Muscle of back (tissue), 11 donors: ENCODE data around the gene NOTCH1. TPM values are rescaled to one million over a fixed set of nuclear protein-coding genes. Genes with fewer than 3 reads are reported as not detected.

ENCODE experiments used
- DNase-seq, 3 donors: peaks; one replicate each; pipeline versions ENCODE4 v3.0.0 to v3.0.0-alpha.2; 2013
- polyA plus RNA-seq, 10 donors: library from polyadenylated mRNA; unstranded; fragments of 120-200 nt; gene quantifications; one replicate each; pipeline ENCODE4 v1.2.1, GENCODE V29; 2013; ENCODE audit not compliant: insufficient read length in 10 of 10

NOTCH1 gene
- polyA plus RNA-seq, 10 donors = 16.5 to 34.7 (median 21.4) TPM

DNA sequence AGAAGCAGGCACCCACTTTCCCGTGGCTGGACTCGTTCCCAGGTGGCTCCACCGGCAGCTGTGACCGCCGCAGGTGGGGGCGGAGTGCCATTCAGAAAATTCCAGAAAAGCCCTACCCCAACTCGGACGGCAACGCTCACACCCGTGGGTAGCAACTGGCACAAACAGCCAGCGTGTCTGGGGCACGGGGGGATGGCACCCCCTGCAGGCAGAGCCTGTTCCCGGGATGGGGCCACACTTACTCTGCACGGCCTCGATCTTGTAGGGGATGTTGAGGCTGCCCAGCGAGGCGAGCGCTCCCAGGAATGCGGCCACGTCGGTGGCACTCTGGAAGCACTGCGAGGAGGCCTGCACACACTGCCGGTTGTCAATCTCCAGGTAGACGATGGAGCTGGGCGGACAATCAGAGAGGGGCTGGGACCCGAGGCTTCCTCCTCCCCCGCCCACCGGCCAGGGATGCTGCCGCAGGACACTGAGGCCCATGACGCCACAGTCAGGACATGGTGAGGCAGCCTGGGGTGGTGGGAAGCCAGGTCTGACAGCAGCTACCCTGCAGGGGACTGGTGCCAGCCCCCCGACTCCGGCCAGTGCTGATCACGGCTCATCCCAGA lies 42.8 kb downstream of the NOTCH1 start:
- DNase-seq = no peak

DNA sequence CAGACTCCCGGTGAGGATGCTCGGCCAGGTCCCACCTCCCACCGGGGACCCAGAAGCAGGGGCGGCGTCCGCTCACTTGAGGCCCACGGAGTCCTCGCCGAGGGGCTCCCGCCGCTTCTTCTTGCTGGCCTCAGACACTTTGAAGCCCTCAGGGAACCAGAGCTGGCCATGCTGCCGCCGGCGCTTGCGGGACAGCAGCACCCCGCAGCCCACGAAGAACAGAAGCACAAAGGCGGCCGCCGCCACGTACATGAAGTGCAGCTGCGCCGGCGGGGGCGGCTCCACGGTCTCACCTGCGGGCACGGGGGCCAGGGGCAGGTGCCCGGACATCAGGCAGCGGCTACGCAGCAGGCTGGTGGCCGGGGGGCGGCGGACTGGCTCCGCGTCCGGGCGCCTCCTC lies 43.7 kb downstream of the NOTCH1 start:
- no peak for DNase-seq

DNA sequence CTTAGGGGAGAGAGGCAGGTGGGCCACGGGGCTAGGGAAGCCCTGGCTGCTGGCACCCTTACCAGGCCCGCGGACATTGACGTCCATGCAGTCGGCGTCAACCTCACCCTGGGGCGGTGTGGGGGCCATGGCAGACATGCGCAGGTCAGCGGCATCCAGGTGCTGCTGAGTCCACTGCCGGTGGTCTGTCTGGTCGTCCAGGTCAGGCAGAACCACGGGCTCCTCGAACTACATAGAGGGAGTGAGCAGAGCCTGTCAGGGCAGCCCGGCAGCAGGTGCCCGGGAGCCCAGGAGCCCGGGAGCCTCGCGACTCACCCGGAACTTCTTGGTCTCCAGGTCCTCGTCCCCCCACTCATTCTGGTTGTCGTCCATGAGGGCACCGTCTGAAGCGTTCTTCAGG lies 44.2 kb downstream of the NOTCH1 start:
- DNase-seq = no peak

DNA sequence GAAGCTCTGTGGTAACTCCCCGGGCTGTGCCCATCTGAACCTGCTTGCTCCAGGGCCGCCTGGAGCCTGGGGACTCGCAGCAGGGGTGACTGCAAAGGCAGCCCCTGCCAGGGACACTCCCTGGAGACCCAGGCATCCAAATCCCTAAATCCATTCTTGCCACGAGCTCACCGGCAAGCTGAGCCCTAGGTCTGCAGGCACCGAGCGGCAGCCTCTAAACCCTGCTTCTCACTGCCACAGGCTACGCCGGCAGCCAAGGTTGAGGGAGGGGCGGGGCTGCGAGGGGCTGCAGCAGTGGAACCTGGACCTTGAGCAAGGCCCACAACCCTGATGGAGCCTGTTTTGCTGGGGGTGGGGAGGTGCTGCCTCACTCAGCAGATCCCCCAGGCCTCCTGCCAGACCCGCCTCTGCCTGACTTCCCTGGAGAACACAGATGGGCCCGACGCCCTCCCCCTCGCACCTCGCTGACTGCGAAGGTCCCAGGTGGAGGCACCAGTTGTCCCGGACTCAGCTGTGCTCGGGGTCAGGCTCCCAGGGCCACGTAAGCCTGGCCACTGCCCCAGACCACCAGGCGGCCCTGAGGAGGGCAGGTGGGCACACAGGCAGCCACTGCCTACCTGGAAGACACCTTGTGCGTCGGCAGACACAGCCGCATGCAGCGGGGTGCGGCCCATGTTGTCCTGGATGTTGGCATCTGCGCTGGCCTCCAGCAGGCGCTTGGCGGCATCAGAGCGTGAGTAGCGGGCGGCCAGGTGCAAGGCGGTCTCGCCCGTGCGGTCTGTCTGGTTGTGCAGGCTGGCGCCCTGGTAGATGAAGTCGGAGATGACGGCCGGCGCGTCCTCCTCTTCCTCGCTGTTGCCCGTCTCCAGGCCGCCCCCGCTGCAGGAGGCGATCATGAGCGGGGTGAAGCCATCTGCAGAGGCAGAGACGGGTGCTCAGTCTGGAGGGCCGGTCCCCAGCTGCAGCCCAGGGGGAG lies 45.6 kb downstream of the NOTCH1 start:
- no peak for DNase-seq

DNA sequence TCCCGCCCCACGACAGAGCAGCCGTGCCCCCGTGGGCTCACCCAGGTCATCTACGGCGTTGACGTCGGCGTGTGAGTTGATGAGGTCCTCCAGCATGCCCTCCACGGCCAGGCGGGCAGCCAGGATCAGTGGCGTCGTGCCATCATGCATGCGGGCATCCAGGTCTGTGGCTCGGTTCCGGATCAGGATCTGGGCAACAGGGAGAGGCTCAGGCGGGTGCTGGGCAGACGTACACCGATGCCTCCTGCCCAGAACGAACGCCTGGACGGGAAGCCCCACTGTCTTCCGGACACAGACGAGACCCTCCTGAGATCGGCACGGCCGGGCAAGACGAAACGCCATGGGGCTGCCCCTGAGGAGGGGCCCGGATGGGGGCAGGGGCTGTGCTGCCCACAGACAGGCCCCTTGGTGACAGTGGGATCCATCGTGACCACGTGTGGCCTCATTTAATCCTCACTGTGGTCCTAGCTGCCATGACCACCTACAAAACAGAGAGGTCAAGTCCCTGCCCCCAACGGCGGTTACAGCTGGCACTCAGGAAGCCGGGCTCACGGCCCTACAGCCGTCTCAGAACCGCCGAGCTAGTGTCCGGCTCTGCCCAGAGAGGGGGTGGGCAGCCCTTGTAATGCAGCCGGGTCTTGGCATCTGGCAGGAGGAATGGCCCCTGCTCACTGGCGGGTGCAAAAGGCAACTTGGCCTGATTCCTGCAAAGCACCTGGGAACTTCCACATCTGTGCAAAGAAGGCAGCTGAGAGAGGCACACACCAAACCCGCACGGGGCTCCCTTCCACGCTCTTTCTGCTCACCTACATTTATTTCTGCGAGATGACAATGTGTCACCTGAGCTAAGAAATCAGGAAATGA lies 46.5 kb downstream of the NOTCH1 start:
- DNase-seq = no peak

DNA sequence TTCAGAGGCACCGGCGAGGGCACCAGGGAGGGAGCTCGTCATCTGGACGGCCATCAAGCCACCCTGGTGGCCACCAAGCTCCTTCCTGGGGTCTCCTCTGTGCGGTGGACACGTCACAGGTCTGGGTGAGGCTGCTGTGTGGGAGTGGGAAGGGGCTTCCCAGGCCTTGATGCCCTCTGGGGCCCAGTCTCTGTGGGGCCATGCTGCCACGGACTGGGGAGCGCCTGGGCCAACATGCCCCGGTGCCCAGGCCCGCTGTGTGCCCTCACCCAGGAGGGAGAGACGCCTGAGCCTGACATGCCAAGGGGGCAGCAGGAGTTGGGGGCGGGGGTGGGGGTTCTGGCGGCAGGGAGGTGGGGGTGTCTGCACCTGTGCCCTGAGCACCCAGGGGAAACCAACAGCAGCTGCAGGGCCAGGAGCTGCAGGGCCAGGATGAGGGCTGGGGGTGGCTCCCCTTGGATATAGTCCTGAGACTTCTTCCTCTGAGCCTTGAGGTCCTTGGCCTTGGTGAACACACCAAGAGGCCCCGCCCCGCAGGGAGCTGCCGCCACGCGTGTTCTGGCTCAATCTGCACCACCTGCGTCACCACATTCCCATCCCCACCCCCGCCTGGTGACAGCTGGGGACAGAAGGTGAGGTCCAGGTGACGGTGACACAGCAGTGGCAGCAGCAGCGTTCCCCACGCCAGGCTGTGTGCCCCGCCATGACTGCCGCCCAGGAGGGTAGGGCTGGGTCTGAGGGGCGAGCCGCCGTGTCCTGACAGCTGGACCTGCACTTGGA lies 47.7 kb downstream of the NOTCH1 start:
- no peak for DNase-seq

DNA sequence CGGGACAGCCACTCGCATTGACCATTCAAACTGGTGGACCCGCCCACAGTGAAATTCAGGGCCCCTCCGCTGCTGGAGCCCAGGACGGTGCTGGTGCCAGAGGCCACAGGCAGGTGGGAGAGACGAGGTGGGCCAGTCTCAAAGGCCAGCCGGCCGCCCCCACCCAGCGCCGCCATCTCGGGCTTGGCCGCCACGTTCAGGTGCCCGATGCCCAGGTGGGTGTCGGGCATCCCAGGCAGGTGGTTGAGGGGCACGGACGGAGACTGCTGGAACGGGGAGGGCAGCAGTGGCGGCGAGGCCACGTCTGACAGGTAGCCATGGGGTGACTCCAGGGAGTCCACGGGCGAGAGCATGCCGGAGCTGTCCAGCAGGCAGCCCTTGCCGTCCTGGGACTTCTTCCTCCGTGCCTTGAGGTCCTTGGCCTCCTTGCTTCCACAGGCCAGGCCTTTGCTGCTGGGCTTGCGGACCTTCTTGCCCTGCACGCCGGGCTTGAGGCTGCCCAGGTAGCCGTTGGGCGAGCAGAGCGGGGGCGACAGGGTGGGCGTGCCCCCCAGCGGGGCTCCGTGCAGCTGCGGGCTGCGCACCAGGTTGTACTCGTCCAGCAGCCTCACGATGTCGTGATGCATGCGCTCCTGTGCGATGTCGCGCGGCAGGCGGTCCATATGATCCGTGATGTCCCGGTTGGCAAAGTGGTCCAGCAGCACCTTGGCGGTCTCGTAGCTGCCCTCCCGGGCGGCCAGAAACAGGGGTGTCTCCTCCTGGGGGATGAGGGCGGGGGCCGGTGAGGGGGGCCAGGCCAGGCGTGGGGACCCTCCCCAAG lies 48.8 kb downstream of the NOTCH1 start:
- DNase-seq = no peak

DNA sequence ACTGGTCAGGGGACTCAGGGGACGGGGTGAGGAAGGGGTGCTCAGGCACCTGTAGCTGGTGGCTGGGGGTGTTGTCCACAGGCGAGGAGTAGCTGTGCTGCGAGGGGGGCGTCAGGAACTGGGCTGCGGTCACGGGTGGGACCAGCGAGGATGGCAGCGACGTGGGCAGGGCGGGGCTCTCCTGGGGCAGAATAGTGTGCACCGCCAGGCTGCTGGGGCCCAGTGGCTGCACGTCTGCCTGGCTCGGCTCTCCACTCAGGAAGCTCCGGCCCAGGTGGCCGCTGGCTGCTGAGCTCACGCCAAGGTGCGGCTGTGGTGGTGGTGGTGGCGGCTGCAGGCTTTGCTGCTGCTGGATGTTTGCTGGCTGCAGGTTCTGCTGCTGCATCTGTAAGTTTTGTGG lies 49.7 kb downstream of the NOTCH1 start:
- DNase-seq = no peak

DNA sequence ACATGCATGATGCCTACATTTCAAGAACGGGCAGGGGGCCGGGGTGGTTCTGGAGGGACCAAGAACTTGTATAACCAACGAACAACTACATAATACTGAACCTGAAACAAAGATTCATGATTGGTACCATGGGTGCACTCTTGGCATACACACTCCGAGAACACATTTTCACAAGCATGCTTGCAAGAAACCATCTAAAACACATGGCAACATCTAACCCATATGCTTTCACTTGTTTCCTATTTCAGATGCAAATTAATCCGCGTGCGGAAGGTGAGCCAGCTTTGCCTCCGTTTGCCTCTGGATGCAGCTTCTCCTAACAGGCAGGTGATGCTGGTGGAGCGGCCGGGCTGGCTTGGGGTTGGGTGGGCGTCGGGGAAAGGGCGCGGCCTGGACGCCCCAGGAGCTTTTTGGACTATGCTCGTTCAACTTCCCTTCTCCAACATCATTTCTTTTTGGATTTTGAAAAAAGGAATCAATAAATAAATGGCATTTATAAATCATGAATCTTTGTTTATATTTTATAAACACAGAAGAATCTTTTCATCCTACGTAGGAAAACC lies 50.5 kb downstream of the NOTCH1 start:
- DNase-seq = no peak

DNA sequence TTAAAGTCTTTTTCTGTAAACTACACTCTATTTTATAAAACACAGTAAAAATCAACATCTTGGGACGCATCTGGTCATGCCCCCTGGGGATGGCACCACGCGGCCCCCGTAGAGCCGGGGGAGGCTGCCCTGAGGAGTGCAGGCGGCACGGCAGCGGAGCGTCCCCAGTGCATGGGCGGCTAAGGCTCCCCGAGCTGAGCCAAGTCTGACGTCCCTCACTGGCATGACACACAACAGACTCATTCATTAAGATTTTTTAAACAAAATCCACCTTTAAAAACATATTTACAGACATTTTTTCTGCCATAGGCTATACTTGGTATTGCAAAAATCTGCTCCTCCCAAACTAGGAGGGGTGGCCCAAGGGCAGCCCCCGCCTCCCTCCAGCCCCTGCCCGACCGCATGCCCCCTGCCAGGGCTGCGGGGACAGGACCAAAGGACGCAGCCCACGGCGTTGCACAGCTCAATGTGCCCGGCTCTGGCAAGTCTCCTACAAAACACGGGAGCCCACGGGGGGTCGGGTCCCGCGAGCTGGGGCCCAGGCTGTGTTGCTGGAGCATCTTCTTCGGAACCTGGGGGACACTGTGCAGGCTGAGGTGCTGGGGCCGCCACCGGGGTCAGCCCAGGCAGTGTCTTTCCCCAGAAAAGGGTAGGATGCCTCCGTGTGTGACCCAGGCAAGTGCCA lies 51.2 kb downstream of the NOTCH1 start:
- no peak for DNase-seq

DNA sequence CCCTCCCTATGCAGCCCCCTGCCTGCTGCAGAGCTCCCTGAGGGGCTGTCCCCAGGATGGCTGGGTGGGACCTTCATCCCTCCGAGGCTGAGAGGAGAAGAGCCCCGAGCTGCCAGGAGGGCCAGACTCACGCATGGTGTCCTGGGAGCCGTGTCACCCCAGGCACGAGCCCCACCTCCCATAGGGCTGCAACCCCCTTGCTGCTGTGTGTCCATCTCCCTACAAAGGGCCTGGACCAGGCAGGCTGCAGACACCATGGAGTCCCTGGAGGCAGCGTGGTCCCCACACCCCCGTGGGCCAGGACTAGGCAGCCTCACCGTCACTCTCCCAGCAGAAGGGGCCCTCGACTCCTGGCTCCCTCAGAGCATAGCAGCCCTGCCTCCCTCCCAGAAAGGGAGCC lies 51.8 kb downstream of the NOTCH1 start:
- DNase-seq = no peak

DNA sequence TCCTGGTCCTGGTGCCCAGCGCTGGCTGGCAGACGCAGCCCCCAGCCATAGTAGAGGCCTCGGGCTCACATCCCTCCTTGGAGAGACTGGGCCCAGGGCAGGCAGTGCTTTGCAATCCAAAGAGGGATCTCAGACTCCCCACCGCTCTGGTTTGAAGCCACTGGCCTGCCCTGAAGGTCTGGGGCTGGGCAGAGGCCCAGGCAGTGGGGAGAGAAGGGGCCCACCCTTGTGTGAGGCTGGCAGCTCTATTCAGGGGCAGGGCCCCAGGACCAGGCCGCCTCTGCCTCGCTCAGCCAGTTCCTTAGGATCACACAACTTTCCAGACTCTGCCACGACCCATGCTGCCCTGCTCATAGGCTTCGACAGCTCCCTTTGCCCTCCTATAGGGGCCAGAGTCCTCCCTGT lies 52.3 kb downstream of the NOTCH1 start:
- no peak for DNase-seq

DNA sequence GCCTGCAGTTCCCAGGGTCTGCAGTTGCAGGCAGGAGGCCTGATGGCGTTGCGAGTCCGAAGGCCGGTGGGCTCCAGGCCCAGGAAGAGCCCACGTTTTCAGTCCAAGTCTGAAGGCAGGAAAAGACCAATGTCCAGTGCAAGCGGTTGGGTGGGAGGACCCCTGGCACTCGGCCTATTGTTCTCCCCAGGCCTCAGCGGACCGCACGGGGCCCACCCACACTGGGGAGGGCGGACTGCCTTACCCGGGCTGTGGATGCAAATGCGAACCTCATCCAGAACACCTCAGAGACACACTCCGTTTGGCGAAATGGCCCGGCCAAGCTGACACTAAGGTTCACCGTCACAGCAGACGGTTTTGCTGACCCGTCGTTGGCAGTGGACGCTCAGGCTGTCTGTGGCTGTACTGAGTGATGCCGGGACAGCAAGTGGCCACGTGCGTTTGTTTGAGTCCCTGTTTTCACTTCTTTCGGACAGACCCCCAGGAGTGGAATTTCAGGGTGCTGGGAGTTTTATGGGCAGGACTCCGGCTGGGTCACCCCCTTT lies 52.8 kb downstream of the NOTCH1 start:
- peak in 2 of 3 donors; percentile 22 to 59 for DNase-seq

DNA sequence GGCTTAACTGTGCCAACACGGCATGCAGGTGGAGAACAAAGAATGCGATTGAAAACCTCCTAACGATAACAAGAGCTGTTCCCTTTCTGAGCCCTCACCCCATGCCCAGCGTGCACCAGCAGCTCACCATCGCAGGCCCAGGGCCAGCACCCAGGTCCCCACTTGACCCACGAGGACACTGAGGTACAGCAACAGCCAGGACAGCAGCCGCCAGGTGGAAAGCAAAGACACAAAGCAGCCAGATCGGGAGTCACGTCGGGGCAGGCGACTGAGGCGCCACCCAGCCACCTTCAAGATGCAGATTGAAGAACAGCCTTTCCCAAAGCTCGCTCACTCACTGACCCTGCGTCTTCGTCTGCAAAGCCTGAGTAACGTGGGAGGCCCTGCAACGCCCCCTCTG lies 56.1 kb downstream of the NOTCH1 start:
- no peak for DNase-seq

DNA sequence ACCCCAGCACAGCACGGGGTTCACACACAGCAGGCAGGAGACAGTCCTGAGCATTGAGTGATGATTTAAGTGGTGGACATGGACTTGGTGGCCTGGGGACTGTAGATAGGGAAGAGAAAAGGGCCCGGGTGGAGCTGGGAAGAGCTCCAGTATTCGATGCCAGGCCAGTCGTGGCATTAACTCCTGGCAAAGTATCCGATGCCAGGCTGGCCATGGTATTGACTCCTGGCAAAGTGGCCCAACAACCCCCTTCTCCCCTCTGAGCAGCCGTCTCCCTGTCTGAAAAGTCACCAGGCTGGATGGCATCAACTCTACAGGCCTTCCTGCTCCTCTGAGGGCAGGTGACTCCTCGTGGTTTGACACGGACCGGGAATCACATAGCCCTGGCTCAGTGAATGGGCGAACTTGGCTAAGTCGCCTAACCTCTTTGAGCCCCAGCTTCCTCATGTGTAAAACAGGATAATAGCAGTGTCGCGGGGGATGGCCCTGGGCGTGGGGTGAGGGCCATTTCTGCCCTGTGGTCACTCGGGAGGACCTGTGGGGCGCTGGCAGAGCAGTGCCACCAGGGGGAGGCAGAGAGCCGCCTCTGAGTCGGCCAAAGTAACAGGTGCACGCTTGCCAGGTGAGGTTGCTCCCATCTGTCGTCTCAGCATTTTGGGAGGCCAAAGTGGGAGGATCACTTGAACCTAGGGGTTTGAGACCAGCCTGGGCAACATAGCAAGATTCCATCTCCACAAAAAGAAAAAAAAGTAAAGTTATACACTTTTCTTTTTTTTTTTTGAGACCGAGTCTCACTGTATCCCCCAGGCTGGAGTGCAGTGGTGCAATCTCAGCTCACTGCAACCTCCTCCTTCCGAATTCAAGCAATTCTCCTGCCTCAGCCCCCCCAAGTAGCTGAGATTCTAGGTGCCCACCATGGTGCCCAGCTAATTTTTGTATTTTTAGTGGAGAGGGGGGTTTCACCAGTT lies 57.3 kb downstream of the NOTCH1 start:
- peak; percentile 25 to 74 (median 42) for DNase-seq

DNA sequence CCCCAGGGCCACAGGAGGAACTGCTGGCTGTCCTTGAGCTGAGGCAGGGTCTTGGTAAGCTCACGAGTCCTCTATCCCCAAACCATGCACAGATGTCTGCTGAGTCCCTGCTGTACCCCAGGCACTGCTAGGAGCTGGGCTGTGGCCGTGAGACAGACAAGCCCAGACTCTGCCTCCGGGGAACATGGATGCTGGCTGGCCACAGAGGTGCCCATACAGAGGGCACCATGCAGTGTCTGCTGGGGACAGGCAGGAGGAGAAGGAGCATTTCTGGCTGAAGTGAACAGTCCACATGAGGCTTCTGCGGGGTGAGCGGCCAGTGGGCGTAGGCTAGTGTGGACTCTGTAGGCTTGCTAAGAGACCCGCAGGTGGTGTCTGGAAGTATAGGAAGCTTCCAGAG lies 58.2 kb downstream of the NOTCH1 start:
- no peak for DNase-seq

DNA sequence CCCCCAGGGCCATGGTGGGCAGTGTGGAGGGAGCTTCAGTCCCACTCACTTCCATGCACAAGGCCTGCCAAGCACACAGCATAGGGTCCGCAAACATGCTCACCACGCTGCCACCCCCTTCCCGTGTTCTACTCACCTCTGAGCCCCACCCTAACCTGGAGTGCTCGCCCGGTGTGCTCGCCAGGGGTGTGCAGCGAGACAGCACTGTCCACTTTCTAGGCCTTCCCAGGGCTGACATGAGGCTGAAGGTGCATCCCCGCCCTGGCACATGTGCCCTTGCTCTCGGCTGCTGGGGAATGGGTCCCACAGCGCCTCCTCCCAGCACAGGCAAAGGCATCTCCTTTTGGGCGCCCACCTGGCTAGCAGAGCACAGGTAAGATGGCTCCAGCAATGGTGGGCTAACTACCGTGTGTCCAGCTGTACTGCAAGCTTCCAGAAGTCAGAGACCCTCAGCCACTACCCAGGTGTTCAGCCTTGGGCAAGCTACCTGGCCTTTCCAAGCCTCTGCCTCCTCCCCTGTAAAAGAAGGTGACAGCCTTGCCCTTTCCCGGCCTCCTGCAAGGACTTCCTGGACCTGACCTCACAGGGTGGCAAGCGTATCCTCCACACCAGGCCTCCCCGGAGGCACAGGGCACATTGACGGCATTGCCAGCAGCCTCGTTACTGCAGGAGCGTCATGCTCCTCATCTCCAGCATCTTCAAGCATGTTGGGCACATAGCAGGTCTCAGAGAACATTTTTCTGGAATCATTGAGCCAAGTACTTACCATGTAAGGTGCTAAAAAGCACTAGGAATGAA lies 58.8 kb downstream of the NOTCH1 start:
- DNase-seq = no peak
